Effector CD4-positive, alpha-beta T cell (primary cell): ENCODE data around the gene SYNGR2.
"Not testable (repeated sequence)": the region's sequence is repeated elsewhere in the genome, so short reads cannot be mapped to it uniquely, and the experiment has no call there.

ENCODE experiments used
- DNase-seq: peaks from one replicate; pipeline ENCODE4 v3.0.0-alpha.2; 2020

Gene SYNGR2

GRCh38 chr17:78130437-78131101 lies 37.8 kb upstream of the SYNGR2 start, which contains the start of gene TMC8:
Gene TMC8, plus strand, starts transcription at chr17:78130771. Its CDS starts 818 bp downstream, at chr17:78131589.
- DNase-seq, result peak; percentile 70

DNA sequence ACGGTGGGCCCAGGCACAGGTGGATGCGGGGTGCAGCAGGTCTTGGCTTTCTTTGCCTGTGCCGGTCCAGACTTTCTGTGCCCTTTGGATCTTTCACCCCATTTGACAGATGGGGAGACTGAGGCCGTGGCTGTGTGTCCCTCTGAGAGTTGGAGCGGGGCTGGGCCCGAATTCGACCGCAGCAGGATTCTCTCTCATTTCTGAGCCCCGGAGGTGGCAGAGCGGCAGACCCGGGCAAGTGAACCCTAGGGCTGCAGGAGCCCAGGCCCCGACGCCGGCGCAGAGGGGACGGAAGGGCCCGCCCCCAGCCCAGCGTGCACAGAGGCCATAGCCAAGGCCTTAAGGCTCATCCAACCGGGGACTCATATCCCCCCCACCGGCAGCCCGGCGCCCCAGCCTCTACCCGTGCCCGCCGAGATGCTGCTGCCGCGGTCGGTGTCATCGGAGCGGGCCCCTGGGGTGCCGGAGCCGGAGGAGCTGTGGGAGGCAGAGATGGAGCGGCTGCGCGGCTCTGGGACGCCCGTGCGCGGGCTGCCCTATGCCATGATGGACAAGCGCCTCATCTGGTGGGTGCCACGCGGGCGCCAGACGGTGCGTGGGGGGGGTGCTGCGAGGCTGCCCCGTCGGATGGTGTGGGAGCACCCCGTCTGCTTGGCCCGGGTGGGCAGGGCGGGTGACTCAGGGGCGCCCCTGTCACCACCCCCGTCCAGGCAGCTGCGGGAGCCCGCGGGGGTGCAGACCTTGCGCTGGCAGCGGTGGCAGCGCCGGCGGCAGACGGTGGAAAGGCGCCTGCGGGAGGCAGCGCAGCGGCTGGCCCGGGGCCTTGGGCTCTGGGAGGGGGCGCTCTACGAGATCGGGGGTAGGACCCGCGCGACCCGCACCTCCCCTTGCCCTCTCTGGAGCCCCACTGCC lies 37.0 kb upstream of the SYNGR2 start:
- peak; percentile 45 for DNase-seq

DNA sequence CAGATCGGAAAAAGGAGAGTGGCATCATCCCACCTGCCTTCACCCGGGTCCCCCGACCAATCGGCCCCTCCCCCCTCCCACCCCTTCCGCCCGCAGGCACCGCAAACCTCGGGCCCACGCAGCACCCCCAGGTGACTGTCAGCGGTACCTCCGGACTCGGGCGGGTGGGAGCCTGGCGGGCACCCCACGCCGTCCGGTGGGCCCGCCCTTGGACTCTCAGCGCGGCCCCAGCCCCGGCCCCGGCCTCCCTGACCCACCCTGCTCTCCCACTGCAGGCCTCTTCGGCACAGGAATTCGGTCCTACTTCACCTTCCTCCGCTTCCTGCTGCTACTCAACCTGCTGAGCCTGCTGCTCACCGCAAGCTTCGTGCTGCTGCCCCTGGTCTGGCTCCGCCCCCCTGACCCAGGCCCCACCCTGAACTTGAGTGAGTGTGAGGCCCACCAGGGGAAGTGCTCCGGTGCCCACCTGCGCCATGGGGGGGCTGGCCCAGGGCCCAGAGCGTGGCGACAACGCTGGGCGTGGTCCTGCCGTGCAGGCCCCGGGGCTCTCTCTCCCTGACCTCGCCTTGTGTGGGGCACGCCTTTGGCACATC lies 36.2 kb upstream of the SYNGR2 start:
- no peak for DNase-seq

DNA sequence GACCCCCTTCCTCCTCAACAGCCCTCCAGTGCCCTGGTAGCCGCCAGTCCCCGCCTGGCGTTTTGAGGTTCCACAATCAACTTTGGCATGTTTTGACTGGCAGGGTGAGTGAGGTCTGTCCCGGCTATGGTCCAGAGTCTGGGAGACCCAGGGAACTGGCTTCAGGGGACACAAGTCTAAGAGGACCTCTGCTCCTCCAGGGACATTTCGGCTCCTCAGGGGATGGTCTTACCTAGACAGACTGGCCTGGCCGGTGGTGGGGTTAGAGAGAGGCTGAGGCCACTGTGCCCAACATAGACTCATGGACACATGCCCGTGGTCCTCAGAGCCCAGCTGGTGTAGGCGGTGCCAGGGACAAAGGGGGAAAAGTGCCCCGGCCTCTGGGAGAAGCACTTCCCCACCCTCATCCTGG lies 35.6 kb upstream of the SYNGR2 start:
- no peak for DNase-seq

DNA sequence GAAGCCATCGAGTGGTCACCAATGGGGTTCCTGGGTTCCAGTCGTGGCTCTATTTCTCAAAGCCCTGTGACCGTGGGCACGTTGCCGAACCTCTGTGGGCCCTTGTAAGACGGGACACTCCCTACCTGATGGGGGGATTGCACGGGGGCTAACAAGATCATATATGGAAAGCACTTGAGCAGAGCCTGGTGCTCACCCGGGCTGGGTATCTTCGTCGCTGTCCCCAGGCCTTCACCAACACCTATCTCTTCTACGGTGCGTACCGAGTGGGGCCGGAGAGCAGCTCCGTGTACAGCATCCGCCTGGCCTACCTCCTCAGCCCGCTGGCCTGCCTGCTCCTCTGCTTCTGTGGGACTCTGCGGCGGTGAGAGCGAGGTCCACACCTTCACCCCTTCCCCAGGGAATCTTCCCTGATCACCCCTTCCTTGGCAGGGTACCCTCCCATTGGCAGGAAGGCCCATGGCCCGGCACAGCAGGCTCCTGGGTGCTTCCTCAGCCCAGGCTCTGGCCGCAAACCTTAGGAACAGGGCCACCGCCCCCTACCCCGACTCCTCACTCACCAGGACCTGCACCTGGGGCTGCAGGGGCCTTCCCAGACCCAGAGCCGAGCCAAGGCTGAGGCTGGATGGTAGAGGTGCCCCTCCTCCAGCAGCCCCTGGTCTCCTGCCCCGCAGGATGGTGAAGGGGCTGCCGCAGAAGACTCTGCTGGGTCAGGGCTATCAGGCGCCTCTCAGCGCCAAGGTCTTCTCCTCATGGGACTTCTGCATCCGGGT lies 35.0 kb upstream of the SYNGR2 start:
- DNase-seq, result no peak

- DNase-seq, result peak; percentile 79
Observed at GRCh38 chr17:78133971-78134898, 34.1 kb upstream of the SYNGR2 start.

- DNase-seq, result no peak
Observed at GRCh38 chr17:78134899-78135385, 33.4 kb upstream of the SYNGR2 start.

- no peak for DNase-seq
Observed at GRCh38 chr17:78135858-78136500, 32.4 kb upstream of the SYNGR2 start.

GRCh38 chr17:78137392-78138203 lies 30.8 kb upstream of the SYNGR2 start:
- DNase-seq, result no peak

GRCh38 chr17:78138204-78139060 lies 29.9 kb upstream of the SYNGR2 start:
- DNase-seq, result no peak

GRCh38 chr17:78139861-78140168 lies 28.6 kb upstream of the SYNGR2 start:
- DNase-seq, result not testable (repeated sequence)

DNA sequence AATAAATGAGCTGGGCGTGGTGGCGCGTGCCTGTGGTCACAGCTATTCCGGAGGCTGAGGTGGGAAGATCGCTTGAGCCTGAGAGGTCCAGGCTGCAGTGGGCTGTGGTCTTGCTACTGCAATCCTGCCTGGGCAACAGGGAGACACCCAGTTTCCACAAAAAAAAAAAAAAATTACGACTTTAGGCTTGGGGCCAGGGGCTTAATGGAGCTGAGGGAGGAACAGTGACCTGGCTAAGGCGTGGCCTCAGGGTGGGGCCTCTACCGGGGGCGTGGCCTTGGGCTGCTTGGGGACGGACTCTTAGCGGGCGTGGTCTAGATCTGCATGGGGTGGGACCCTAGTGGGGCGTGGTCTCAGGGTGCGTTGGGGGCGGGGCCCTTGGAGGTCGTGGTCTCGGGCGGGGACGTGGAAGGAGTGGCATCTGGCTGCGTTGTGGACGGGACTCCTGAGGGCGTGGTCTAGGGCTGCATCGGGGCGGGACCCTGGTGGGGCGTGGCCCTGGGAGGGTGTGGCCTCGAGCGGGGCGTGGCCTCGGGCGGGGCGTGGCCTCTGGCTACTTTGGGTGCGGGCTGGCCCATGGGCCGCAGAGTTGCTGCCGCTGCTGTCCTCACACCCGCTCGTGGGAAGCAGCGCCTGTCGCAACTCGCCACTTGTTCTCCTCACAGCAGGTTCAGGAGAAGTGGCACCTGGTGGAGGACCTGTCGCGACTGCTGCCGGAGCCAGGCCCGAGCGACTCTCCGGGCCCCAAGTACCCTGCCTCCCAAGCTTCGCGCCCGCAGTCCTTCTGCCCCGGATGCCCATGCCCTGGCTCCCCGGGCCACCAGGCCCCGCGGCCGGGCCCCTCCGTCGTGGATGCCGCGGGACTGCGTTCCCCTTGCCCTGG lies 28.0 kb upstream of the SYNGR2 start:
- peak; percentile 87 for DNase-seq

DNA sequence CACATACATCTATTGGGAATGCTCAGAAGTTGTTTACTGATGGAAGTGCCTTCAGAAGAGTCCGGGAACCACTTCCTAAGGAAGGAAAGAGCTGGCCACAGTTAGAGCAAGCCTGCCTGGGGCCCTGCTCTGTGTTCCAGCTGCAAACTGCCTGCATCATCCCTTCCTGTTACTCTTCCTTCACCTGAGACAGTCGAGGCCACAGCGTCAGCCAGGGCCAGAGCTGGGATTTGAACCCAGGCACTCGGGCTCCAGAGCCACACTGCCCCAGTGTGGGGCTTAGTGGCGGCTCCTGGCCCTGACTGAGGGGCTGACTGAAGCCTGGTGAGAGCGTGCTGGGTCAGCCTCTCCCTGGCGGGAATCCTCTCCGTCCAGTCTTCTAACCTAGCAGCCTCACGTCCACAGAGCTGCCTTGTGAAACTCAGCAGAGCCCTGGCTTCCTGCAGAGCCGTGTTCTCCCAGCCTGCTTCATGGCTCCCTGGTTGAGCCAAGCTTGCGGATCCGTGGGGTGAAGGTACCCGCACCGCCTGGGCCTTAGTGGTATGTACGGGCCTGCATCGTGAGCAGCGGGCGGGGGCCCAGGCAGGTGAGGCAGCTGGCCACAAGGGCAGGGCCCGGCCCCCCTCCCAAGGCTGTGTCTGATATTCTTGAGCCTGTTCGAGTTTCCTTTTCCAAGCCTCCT lies 26.8 kb upstream of the SYNGR2 start:
- no peak for DNase-seq

DNA sequence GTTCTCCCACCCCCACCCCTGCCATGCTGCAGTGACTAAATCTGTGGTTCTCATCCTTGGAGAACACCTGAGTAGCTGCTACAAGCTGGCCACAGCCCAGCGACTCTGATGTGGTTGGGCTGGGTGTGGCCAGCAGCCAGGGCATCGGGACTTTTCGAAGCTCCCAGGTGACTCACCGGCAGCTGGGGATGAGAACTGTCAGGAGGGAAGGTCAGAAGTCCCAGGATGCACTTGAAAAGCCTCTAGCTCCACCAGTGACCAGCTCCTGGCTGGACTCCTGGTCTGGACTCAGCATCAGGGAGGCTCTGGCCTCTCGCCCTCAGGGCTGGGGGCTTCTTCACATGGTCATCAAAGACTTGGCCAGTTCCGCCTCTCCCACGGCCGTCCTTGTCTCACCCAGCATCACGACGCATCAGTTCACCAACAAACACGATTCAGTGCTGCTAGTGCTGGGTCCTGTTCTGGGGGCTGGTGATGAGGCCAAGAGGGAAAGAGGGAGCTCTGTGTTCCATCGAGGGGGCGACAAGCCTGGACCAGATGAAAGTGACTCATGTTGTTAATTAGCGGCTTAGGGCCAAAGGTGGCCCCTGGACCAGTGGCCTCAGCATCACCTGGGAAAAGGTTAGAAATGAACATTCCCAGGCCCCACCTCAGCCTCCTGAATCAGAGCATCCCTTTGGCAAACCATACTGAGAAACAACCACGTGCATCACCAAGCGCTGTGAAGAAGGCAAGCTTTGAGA lies 26.1 kb upstream of the SYNGR2 start:
- DNase-seq, result no peak

GRCh38 chr17:78143214-78144146 lies 24.9 kb upstream of the SYNGR2 start:
- DNase-seq, result no peak
